Esophagus muscularis mucosa (tissue), 3 donors: ENCODE data around the gene GPD1L.

ENCODE experiments used
- CTCF ChIP-seq, 3 experiments: fragments of 200-600 bp in 2 of 3; fragments of 450-650 bp in 1 of 3; sonication (generic) in 2 of 3; IDR thresholded peaks; one replicate each; pipeline ENCODE4 v1.5.1; 2017 to 2019; ENCODE audit warnings: antibody characterized with exemption in 3 of 3, mild to moderate bottlenecking in 2 of 3, moderate library complexity in 1 of 3
- POLR2A ChIP-seq: fragments of 450-650 bp; IDR thresholded peaks from one replicate; pipeline ENCODE4 v1.6.1; 2017; ENCODE audit warnings: antibody characterized with exemption, moderate library complexity, mild to moderate bottlenecking, low read depth

DNA sequence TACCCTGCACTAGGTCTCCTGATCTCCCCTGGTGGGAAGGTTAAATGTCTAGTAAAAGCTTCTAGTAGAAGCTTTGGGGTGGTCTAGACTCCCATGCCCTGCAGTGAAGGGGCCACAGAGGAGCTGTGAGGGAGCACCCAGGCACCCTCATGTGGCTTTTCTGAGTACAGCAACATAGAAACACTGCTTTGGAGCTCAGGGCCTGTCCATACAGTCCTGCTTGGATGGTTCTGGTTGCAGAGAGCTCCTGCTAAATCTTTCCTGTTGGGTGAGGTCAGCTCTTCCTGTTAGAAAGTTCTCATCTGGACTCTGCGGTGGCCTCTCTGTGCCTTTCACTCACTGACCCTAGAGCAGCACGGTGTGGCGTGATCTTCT, 47.8 kb downstream of the GPD1L start:
- TF ChIP-seq POLR2A (no peak), CTCF (IDR thresholded peaks at IDR 0.05) (no peak)
